ENCODE results near the gene RPGRIP1.
A peak's percentile ranks its signal among the peaks of the same experiment; 100 is the strongest.
"Not testable (repeated sequence)": the region's sequence is repeated elsewhere in the genome, so short reads cannot be mapped to it uniquely, and the experiment has no call there.

RPGRIP1 gene

GRCh38 chr14:21248739-21249411 lies 31.0 kb upstream of the RPGRIP1 start:
- TF ChIP-seq CTCF (IDR thresholded peaks at IDR 0.05; ENCODE audit: unreplicated experiment in 3 of 3), result no peak
- H3K27me3 Mint-ChIP-seq (ENCODE audit: low read depth), result no peaks in the 10 kb centered on the region
- H3K4me1 Mint-ChIP-seq, result peaks cover 15% of the 10 kb centered on the region
- no peaks in the 10 kb centered on the region for H3K9me3 Mint-ChIP-seq
- no peak overlapping the region for H3K27ac Mint-ChIP-seq
- peaks cover 92% of the 10 kb centered on the region for H3K36me3 Mint-ChIP-seq (ENCODE audit: low read depth)
- H3K4me3 Mint-ChIP-seq, result no peak overlapping the region

GRCh38 chr14:21251215-21251614 lies 28.7 kb upstream of the RPGRIP1 start:
- Mint-ChIP-seq H3K36me3 (ENCODE audit: low read depth) (peaks cover 96% of the 10 kb centered on the region), H3K4me1 (peaks cover 24% of the 10 kb centered on the region), H3K27me3 (ENCODE audit: low read depth) (no peaks in the 10 kb centered on the region), H3K27ac (no peak overlapping the region), H3K9me3 (no peaks in the 10 kb centered on the region), H3K4me3 (no peak overlapping the region)
- TF ChIP-seq CTCF (IDR thresholded peaks at IDR 0.05; ENCODE audit: unreplicated experiment in 3 of 3), result no peak

GRCh38 chr14:21252149-21252548 lies 27.7 kb upstream of the RPGRIP1 start:
- H3K27me3 Mint-ChIP-seq (ENCODE audit: low read depth), result no peaks in the 10 kb centered on the region
- H3K4me1 Mint-ChIP-seq, result peaks cover 19% of the 10 kb centered on the region
- H3K36me3 Mint-ChIP-seq (ENCODE audit: low read depth), result peaks cover 96% of the 10 kb centered on the region
- no peak overlapping the region for H3K27ac Mint-ChIP-seq
- no peaks in the 10 kb centered on the region for H3K9me3 Mint-ChIP-seq
- TF ChIP-seq CTCF (IDR thresholded peaks at IDR 0.05; ENCODE audit: unreplicated experiment in 3 of 3), result no peak
- no peak overlapping the region for H3K4me3 Mint-ChIP-seq

- H3K27me3 Mint-ChIP-seq (ENCODE audit: low read depth), result no peaks in the 10 kb centered on the region
- H3K36me3 Mint-ChIP-seq (ENCODE audit: low read depth), result peaks cover 84% of the 10 kb centered on the region
- H3K27ac Mint-ChIP-seq, result peak overlapping the region; percentile 8 to 74 (median 65)
- no peak for TF ChIP-seq CTCF (IDR thresholded peaks at IDR 0.05; ENCODE audit: unreplicated experiment in 3 of 3)
- no peaks in the 10 kb centered on the region for H3K9me3 Mint-ChIP-seq
- no peak overlapping the region for H3K4me3 Mint-ChIP-seq
- peaks cover 34% of the 10 kb centered on the region for H3K4me1 Mint-ChIP-seq
Measured at GRCh38 chr14:21255385-21256101, 24.3 kb upstream of the RPGRIP1 start.

GRCh38 chr14:21256102-21256447 lies 23.8 kb upstream of the RPGRIP1 start:
- H3K27me3 Mint-ChIP-seq (ENCODE audit: low read depth); H3K9me3 Mint-ChIP-seq; H3K4me3 Mint-ChIP-seq: not testable (repeated sequence)
- peak overlapping the region in 2 of 3 experiments; percentile 65 to 74 for H3K27ac Mint-ChIP-seq
- peaks cover 82% of the 10 kb centered on the region for H3K36me3 Mint-ChIP-seq (ENCODE audit: low read depth)
- peaks cover 36% of the 10 kb centered on the region for H3K4me1 Mint-ChIP-seq

- peaks cover 43% of the 10 kb centered on the region for H3K4me1 Mint-ChIP-seq
- no peak overlapping the region for H3K4me3 Mint-ChIP-seq
- H3K27ac Mint-ChIP-seq, result peak overlapping the region in 1 of 3 experiments; percentile 34
- peaks cover 82% of the 10 kb centered on the region for H3K36me3 Mint-ChIP-seq (ENCODE audit: low read depth)
- H3K9me3 Mint-ChIP-seq, result no peaks in the 10 kb centered on the region
- no peaks in the 10 kb centered on the region for H3K27me3 Mint-ChIP-seq (ENCODE audit: low read depth)
- no peak for TF ChIP-seq CTCF (IDR thresholded peaks at IDR 0.05; ENCODE audit: unreplicated experiment in 3 of 3)
Measured at GRCh38 chr14:21256539-21257393, 23.1 kb upstream of the RPGRIP1 start.

All from nephron (organoid).